ENCODE measurements around the gene ZMYND8. TPM values are rescaled to one million over a fixed set of nuclear protein-coding genes. Genes with fewer than 3 reads are reported as not detected.

The ZMYND8 gene
- total RNA-seq, 4 donors from 2014 or later = 51.3 to 106 (median 94.0) TPM

DNA sequence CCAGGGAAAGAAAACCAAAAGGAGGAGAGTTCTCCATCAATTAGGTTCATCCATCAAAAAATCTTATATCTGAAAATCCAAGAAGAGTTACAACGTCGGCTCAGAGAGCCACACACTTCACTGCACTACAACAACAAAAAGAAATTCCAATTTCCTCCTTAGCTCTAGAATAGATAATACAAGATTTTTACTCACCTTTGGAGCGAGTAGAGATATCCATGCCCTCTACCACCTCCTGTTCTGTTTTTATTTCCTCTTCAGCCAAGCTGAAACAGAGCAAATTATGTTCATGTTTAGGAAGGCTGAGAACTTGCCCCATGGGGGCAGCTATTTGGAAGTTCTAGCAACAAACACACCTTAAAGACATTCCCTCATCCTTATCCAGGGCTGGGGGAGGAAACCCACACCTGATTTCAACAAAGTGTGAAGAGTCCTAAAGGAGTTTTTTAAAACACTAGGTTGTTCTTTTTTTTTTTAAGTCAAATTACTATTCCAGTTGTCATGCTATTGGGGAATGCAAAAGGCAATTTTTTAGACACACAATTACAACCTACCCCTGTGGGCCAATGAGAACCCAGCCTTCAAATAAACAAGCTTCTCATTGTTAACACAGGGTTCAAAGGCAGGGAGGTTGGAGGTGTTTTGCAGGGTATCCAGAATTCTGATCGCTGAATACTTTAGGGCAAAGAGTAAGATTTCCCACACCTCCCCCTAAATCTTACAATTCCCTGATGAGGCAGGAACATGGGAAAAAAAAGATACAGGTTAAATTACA lies 8.7 kb downstream of the ZMYND8 start:
- TF ChIP-seq, protein P1, sequence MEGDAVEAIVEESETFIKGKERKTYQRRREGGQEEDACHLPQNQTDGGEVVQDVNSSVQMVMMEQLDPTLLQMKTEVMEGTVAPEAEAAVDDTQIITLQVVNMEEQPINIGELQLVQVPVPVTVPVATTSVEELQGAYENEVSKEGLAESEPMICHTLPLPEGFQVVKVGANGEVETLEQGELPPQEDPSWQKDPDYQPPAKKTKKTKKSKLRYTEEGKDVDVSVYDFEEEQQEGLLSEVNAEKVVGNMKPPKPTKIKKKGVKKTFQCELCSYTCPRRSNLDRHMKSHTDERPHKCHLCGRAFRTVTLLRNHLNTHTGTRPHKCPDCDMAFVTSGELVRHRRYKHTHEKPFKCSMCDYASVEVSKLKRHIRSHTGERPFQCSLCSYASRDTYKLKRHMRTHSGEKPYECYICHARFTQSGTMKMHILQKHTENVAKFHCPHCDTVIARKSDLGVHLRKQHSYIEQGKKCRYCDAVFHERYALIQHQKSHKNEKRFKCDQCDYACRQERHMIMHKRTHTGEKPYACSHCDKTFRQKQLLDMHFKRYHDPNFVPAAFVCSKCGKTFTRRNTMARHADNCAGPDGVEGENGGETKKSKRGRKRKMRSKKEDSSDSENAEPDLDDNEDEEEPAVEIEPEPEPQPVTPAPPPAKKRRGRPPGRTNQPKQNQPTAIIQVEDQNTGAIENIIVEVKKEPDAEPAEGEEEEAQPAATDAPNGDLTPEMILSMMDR (IDR thresholded peaks at IDR 0.05) = no peak
- no peak for TF ChIP-seq POLR2A (IDR thresholded peaks at IDR 0.05)
- Histone ChIP-seq H3K27ac (peak overlapping the region; percentile 25 to 97 (median 54)), H3K4me3 (no peak overlapping the region), H3K4me1 (peaks cover 0 to 58% (median 29%) of the 10 kb centered on the region in 4 donors), H3K36me3 (peaks cover 0 to 22% (median 0%) of the 10 kb centered on the region in 3 donors), H3K27me3 (no peaks in the 10 kb centered on the region), H3K9me3 (no peaks in the 10 kb centered on the region)
- no peak for DNase-seq

DNA sequence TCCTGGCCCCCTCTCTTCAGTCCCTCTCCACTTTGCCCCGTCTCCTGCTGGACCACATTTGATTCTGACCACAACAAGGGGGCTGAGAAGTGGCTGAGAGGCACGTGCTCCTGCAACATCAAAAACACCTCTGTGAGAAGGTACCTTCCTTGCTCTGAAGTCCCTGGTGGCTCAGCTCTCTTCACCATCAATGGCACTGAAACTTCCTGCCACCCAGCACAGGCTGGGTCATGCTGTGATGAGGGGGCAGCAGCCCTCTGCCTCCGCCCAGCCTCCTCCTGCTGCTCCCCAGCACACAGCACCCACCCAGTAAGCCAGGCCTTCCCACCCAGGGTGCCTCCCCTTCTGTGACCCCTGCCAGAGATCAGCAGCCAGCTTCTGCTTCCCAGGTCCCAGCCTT lies 10.3 kb downstream of the ZMYND8 start:
- peaks cover 0 to 22% (median 0%) of the 10 kb centered on the region in 3 donors for H3K36me3 ChIP-seq
- H3K27ac ChIP-seq = no peak overlapping the region
- no peak overlapping the region for H3K4me3 ChIP-seq
- H3K4me1 ChIP-seq = peaks cover 0 to 41% (median 20%) of the 10 kb centered on the region in 4 donors
- DNase-seq = no peak
- TF ChIP-seq POLR2A (IDR thresholded peaks at IDR 0.05) = no peak
- TF ChIP-seq, protein P1 (IDR thresholded peaks at IDR 0.05) = no peak
- no peaks in the 10 kb centered on the region for H3K27me3 ChIP-seq
- no peaks in the 10 kb centered on the region for H3K9me3 ChIP-seq

DNA sequence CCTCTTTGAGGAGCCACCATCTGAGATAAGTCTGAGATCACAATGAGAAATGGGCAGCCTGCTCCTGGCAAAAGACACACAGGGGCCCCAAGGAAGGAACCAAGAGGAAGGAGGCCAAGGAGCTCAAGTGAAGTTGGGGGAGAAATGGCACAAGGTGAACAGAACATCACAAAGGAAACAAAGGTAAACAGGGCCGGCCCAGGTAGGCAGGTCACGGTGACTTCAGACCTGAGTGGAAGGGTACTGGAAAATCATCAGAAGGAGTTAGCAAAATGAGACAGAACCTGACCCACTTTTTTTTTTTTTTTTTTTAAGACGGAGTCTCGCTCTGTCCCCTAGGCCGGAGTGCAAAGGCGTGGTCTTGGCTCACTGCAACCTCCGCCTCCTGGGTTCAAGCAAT lies 11.3 kb downstream of the ZMYND8 start:
- TF ChIP-seq POLR2A (IDR thresholded peaks at IDR 0.05) = no peak
- TF ChIP-seq, protein P1 (IDR thresholded peaks at IDR 0.05) = no peak
- H3K27ac ChIP-seq = no peak overlapping the region
- DNase-seq = no peak
- H3K27me3 ChIP-seq = no peaks in the 10 kb centered on the region
- peaks cover 0 to 41% (median 13%) of the 10 kb centered on the region in 4 donors for H3K4me1 ChIP-seq
- no peaks in the 10 kb centered on the region for H3K9me3 ChIP-seq
- no peak overlapping the region for H3K4me3 ChIP-seq
- H3K36me3 ChIP-seq = peaks cover 0 to 22% (median 0%) of the 10 kb centered on the region in 3 donors

DNA sequence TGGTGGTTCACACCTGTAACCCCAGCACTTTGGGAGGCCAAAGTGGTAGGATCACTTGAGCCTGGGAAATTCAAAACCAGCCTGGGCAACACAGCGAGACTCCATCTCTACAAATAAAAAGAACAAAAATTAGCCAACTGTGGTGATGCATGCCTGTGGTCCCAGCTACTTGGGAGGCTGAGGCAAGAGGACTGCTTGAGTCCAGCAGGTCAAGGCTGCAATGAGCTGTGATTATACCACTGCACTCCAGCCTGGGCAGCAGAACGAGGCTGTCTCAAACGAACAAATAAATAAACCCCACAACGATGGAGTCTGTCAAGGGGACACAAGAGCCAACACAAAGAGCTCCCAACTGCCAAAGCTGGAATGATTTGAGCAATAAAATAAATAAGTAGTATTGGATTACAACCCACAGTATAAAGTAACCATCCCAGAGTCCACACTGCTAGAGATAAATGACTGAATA lies 13.5 kb downstream of the ZMYND8 start:
- Histone ChIP-seq H3K36me3 (peaks cover 0 to 31% (median 0%) of the 10 kb centered on the region in 3 donors), H3K27me3 (no peaks in the 10 kb centered on the region), H3K27ac (peak overlapping the region in 2 of 4 donors; percentile 28 to 64), H3K4me3 (no peak overlapping the region), H3K9me3 (no peaks in the 10 kb centered on the region), H3K4me1 (peaks cover 0 to 42% (median 3%) of the 10 kb centered on the region in 4 donors)
- DNase-seq = no peak
- TF ChIP-seq, protein P1 (IDR thresholded peaks at IDR 0.05) = no peak
- no peak for TF ChIP-seq POLR2A (IDR thresholded peaks at IDR 0.05)

DNA sequence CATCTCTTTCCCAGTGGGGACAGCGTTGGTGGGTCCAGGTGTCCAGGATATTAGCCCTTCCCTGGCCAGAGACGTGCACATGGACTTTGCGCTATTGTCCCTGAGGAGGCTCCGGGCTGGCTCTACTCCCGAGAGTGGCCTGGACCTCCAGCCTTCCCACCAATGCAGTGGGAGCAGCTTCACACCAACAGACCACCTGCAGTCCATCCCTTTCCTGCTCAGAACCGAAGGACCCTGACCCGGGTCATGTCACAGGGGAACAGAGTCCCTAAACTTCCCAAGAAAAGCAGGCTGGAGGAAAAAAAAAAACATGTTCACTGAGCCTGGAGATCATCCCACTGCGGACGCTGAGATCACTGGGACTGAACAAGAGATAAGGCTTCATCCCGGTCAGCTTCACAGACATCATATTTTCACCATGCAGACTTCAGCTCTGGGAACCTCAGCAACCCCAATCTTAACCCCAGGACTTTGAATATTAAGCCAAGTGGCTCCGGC lies 18.3 kb downstream of the ZMYND8 start:
- Histone ChIP-seq H3K27me3 (no peaks in the 10 kb centered on the region), H3K4me3 (no peak overlapping the region), H3K36me3 (peaks cover 0 to 19% (median 0%) of the 10 kb centered on the region in 3 donors), H3K9me3 (no peaks in the 10 kb centered on the region), H3K27ac (peak overlapping the region in 1 of 4 donors; percentile 32), H3K4me1 (peaks cover 0 to 64% (median 7%) of the 10 kb centered on the region in 4 donors)
- DNase-seq = no peak
- TF ChIP-seq, protein P1 (IDR thresholded peaks at IDR 0.05) = no peak
- no peak for TF ChIP-seq POLR2A (IDR thresholded peaks at IDR 0.05)

All from Peyer's patch (tissue), 4 donors.